ENCODE measurements around the gene N4BP2L2. TPM values are rescaled to one million over a fixed set of nuclear protein-coding genes. Genes with fewer than 3 reads are reported as not detected.

Gene N4BP2L2
- total and polyA plus RNA-seq, 2 of the 4 experiments (the other 2 are of a cell fraction), result 28.7 to 34.6 TPM

DNA sequence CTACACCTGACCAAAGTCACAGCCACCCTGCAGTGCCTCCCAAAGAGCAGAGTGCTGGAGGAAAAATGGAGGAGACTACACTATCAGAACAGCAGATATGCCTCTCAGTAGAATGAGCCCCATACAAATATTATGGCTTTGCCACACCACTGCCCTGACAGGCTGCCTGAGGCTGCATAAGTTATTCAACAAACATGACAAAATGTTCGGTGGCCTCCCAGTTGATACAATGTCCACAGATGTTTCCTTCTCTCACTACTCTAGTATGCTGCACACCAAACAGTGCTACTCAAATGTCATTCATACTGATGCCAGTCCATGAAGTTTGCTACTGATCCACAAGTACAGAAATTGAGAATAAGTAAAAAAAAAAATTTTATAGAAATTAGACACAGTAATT is 41.0 kb downstream of the N4BP2L2 start:
- H2AFZ ChIP-seq (replicated peaks; ENCODE audit: low read length, poor library complexity), result no peak overlapping the region
- no peaks in the 10 kb centered on the region; the same call in 1 of the 2 replicates for H3K4me1 ChIP-seq (ENCODE audit: control insufficient read depth, insufficient read depth, low read length)
- H3K4me3 ChIP-seq (ENCODE audit: insufficient read depth, low read depth, low read length), result no peak overlapping the region
- H3K18ac ChIP-seq (ENCODE audit: low read depth, low read length), result no peak overlapping the region
- no peak overlapping the region for H3K9ac ChIP-seq (ENCODE audit: low read depth, low read length)
- H2AK5ac ChIP-seq (ENCODE audit: low read depth, low read length), result no peak overlapping the region
- no peaks in the 10 kb centered on the region for H4K20me1 ChIP-seq (ENCODE audit: insufficient read depth, low read length)
- no peak overlapping the region for H3K56ac ChIP-seq (ENCODE audit: extremely low read depth, insufficient read depth, low read length)
- TF ChIP-seq NFE2L2 (IDR thresholded peaks at IDR 0.05; ENCODE audit: low read depth, low read length) (no peak), MXI1 (IDR thresholded peaks at IDR 0.05; ENCODE audit: borderline replicate concordance, low read depth, low read length) (no peak), POLR2A (IDR thresholded peaks at IDR 0.05; ENCODE audit: low read depth, low read length) (no peak), BHLHE40 (IDR thresholded peaks at IDR 0.05; ENCODE audit: low read depth, low read length) (no peak), MAFK (IDR thresholded peaks at IDR 0.05; ENCODE audit: low read depth, low read length) (no peak), FOS (IDR thresholded peaks at IDR 0.05; ENCODE audit: low read depth, low read length) (no peak), RCOR1 (IDR thresholded peaks at IDR 0.05; ENCODE audit: insufficient replicate concordance, low read length) (no peak), RFX5 (IDR thresholded peaks at IDR 0.05; ENCODE audit: low read depth, low read length) (no peak)
- TF ChIP-seq, protein P1, sequence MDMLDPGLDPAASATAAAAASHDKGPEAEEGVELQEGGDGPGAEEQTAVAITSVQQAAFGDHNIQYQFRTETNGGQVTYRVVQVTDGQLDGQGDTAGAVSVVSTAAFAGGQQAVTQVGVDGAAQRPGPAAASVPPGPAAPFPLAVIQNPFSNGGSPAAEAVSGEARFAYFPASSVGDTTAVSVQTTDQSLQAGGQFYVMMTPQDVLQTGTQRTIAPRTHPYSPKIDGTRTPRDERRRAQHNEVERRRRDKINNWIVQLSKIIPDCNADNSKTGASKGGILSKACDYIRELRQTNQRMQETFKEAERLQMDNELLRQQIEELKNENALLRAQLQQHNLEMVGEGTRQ (IDR thresholded peaks at IDR 0.05; ENCODE audit: low read depth, low read length), result no peak
- TF ChIP-seq, protein P2, sequence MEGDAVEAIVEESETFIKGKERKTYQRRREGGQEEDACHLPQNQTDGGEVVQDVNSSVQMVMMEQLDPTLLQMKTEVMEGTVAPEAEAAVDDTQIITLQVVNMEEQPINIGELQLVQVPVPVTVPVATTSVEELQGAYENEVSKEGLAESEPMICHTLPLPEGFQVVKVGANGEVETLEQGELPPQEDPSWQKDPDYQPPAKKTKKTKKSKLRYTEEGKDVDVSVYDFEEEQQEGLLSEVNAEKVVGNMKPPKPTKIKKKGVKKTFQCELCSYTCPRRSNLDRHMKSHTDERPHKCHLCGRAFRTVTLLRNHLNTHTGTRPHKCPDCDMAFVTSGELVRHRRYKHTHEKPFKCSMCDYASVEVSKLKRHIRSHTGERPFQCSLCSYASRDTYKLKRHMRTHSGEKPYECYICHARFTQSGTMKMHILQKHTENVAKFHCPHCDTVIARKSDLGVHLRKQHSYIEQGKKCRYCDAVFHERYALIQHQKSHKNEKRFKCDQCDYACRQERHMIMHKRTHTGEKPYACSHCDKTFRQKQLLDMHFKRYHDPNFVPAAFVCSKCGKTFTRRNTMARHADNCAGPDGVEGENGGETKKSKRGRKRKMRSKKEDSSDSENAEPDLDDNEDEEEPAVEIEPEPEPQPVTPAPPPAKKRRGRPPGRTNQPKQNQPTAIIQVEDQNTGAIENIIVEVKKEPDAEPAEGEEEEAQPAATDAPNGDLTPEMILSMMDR (conservative IDR thresholded peaks at IDR 0.05; ENCODE audit: low read depth, low read length), result no peak
- TF ChIP-seq, protein P3, sequence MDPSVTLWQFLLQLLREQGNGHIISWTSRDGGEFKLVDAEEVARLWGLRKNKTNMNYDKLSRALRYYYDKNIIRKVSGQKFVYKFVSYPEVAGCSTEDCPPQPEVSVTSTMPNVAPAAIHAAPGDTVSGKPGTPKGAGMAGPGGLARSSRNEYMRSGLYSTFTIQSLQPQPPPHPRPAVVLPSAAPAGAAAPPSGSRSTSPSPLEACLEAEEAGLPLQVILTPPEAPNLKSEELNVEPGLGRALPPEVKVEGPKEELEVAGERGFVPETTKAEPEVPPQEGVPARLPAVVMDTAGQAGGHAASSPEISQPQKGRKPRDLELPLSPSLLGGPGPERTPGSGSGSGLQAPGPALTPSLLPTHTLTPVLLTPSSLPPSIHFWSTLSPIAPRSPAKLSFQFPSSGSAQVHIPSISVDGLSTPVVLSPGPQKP (IDR thresholded peaks at IDR 0.05; ENCODE audit: borderline replicate concordance, low read depth, low read length), result no peak
- intact Hi-C loops (cut with micrococcal nuclease) (no loop called here), dilution Hi-C loops (cut with HindIII; ENCODE audit: low sequenced_read_pairs, unreplicated experiment) (no loop called here), in situ Hi-C loops (cut with MboI; ENCODE audit: low sequenced_read_pairs) (no loop called here)
- H3K9me3 ChIP-seq (ENCODE audit: control insufficient read depth, insufficient read depth, low read length), result no peaks in the 10 kb centered on the region
- WGBS, 2 experiments (ENCODE audit: extremely low coverage in 2 of 2, insufficient read length in 1 of 2), result no CpG with 5 or more reads among the region's 1 CpG
- H3K27me3 ChIP-seq (ENCODE audit: control insufficient read depth, insufficient read depth, low read length), result no peaks in the 10 kb centered on the region
- POLR2A ChIA-PET (ENCODE audit: unreplicated experiment), result no interaction called here
- peaks cover 0 to 5% of the 10 kb centered on the region in 2 experiments; a peak in 2 of 4 replicates for H3K79me1 ChIP-seq (ENCODE audit: low read depth in 1 of 2, low read length in 2 of 2)
- no peak overlapping the region for H3K4me2 ChIP-seq (ENCODE audit: low read depth, low read length)
- peaks cover 2% of the 10 kb centered on the region; the same call in 1 of the 2 replicates for H3K36me3 ChIP-seq (ENCODE audit: control insufficient read depth, insufficient read depth, low read length)
- peaks cover 9% of the 10 kb centered on the region; the same call in 1 of the 2 replicates for H3K9me1 ChIP-seq (ENCODE audit: insufficient read depth, low read length)
- H3K14ac ChIP-seq (replicated peaks; ENCODE audit: low read depth, low read length), result 0 out of 2 replicates have a peak overlapping the region, but pooled peaks have one; percentile 32
- no peak overlapping the region for H4K91ac ChIP-seq (ENCODE audit: insufficient read depth, low read depth, low read length)
- ATAC-seq (ENCODE audit: low read depth) (peak; percentile 37), DNase-seq (no peak)
- CTCF ChIA-PET, result no interaction called here
- H4K8ac ChIP-seq (ENCODE audit: low read depth in 2 of 2, low read length in 2 of 2), result no peak overlapping the region
- no peak overlapping the region for H2BK15ac ChIP-seq (ENCODE audit: low read depth, low read length)
- no peak overlapping the region for H3K27ac ChIP-seq (ENCODE audit: insufficient read depth, low read length)
- no peak overlapping the region for H3K4ac ChIP-seq (ENCODE audit: low read depth, low read length)
- no peak overlapping the region for H2BK5ac ChIP-seq (ENCODE audit: low read depth, low read length, poor library complexity, severe bottlenecking)
- H2BK20ac ChIP-seq (ENCODE audit: low read depth, low read length), result no peak overlapping the region
- no TSS peak for BruUV-seq (replicated peaks)
- H4K5ac ChIP-seq (ENCODE audit: low read depth, low read length), result no peak overlapping the region
- H2AK9ac ChIP-seq (replicated peaks; ENCODE audit: low read depth, low read length, poor library complexity), result no peak overlapping the region
- no peak overlapping the region; the same call in 1 of the 2 replicates for H3K23ac ChIP-seq (ENCODE audit: low read depth, low read length)
- H2BK120ac ChIP-seq (ENCODE audit: low read depth, low read length), result no peak overlapping the region

Data from IMR-90 (cell line).